ENCODE results near the gene TMPRSS7.
"Not testable (repeated sequence)": the region's sequence is repeated elsewhere in the genome, so short reads cannot be mapped to it uniquely, and the experiment has no call there.

The TMPRSS7 gene

GRCh38 chr3:112046599-112046998 lies 12.1 kb downstream of the TMPRSS7 start:
- no peak overlapping the region for H3K27ac ChIP-seq
- TF ChIP-seq ZFX (IDR thresholded peaks at IDR 0.05), result no peak
- no peak for TF ChIP-seq CTCF (conservative IDR thresholded peaks at IDR 0.05)

- H3K27ac ChIP-seq, result no peak overlapping the region
- TF ChIP-seq CTCF (conservative IDR thresholded peaks at IDR 0.05) (no peak), ZFX (IDR thresholded peaks at IDR 0.05) (no peak)
Measured at GRCh38 chr3:112047264-112047663, 12.7 kb downstream of the TMPRSS7 start.

- H3K27ac ChIP-seq, result no peak overlapping the region
- no peak for TF ChIP-seq CTCF (conservative IDR thresholded peaks at IDR 0.05)
- TF ChIP-seq ZFX (IDR thresholded peaks at IDR 0.05), result no peak
Measured at GRCh38 chr3:112048911-112049310, 14.4 kb downstream of the TMPRSS7 start.

GRCh38 chr3:112053229-112053628 lies 18.7 kb downstream of the TMPRSS7 start:
- TF ChIP-seq CTCF (conservative IDR thresholded peaks at IDR 0.05) (no peak), ZFX (IDR thresholded peaks at IDR 0.05) (no peak)
- H3K27ac ChIP-seq, result no peak overlapping the region

- no peak overlapping the region for H3K27ac ChIP-seq
Measured at GRCh38 chr3:112056451-112056929, 22.0 kb downstream of the TMPRSS7 start.

GRCh38 chr3:112059497-112059896 lies 25.0 kb downstream of the TMPRSS7 start:
- TF ChIP-seq ZFX (IDR thresholded peaks at IDR 0.05) (no peak), CTCF (conservative IDR thresholded peaks at IDR 0.05) (no peak)
- H3K27ac ChIP-seq, result peak overlapping the region; percentile 16; the same call in 1 of the 2 replicates

More at GRCh38 chr3:112056451-112056929, 22.0 kb downstream of the TMPRSS7 start:
- TF ChIP-seq ZFX (IDR thresholded peaks at IDR 0.05) (no peak), CTCF (conservative IDR thresholded peaks at IDR 0.05) (no peak)

GRCh38 chr3:112061152-112061551 lies 26.6 kb downstream of the TMPRSS7 start:
- no peak overlapping the region for H3K27ac ChIP-seq
- no peak for TF ChIP-seq ZFX (IDR thresholded peaks at IDR 0.05)
- TF ChIP-seq CTCF (conservative IDR thresholded peaks at IDR 0.05), result no peak

GRCh38 chr3:112072387-112073060 lies 38.0 kb downstream of the TMPRSS7 start:
- H3K27ac ChIP-seq, result not testable (repeated sequence)

All from C4-2B (cell line).